Measurements from ENCODE around the gene SCN8A. TPM values are rescaled to one million over a fixed set of nuclear protein-coding genes. Genes with fewer than 3 reads are reported as not detected.

The SCN8A gene
- total and polyA plus RNA-seq, 12 donors, result 0.01 to 1.6 (median 0.35) TPM; not detected in 1

GRCh38 chr12:51851413-51852124, 260.5 kb downstream of the SCN8A start:
- TF ChIP-seq CTCF (IDR thresholded peaks at IDR 0.05), result no peak
- peaks cover 2 to 34% (median 18%) of the 10 kb centered on the region in 7 donors for H3K27me3 ChIP-seq
- no peaks in the 10 kb centered on the region for H3K9me3 ChIP-seq
- H3K4me3 ChIP-seq, result peak overlapping the region in 1 of 10 donors; percentile 16
- H3K36me3 ChIP-seq, result no peaks in the 10 kb centered on the region
- ATAC-seq (peak in 6 of 8 donors; percentile 15 to 46 (median 29)), DNase-seq (no peak)
- H3K27ac ChIP-seq, result peak overlapping the region; percentile 5 to 85 (median 70)
- peaks cover 15 to 69% (median 45%) of the 10 kb centered on the region in 9 donors for H3K4me1 ChIP-seq
- 61 to 66% methylated on average over 8 of the region's 8 CpGs for WGBS, 2 donors
- intact Hi-C loops (cut with DNase I), result no loop called here

- H3K27me3 ChIP-seq, result peaks cover 0 to 24% (median 8%) of the 10 kb centered on the region in 7 donors
- no peak for TF ChIP-seq CTCF (IDR thresholded peaks at IDR 0.05)
- H3K4me1 ChIP-seq, result peaks cover 9 to 60% (median 36%) of the 10 kb centered on the region in 9 donors
- H3K4me3 ChIP-seq, result no peak overlapping the region
- ATAC-seq, result no peak
- H3K36me3 ChIP-seq, result no peaks in the 10 kb centered on the region
- intact Hi-C loops (cut with DNase I), result no loop called here
- H3K27ac ChIP-seq, result peak overlapping the region in 7 of 10 donors; percentile 42 to 85 (median 78)
- no peak for DNase-seq
- 87 to 91% methylated on average over 5 of the region's 5 CpGs for WGBS, 2 donors
- H3K9me3 ChIP-seq, result no peaks in the 10 kb centered on the region
These were observed 261.5 kb downstream of the SCN8A start for GRCh38 chr12:51852404-51853137.

- peaks cover 4 to 37% (median 18%) of the 10 kb centered on the region in 9 donors for H3K4me1 ChIP-seq
- ATAC-seq, result peak in 7 of 8 donors; percentile 51 to 79 (median 73)
- peak in 1 of 9 donors; percentile 4 for TF ChIP-seq CTCF (IDR thresholded peaks at IDR 0.05)
- intact Hi-C loops (cut with DNase I), result no loop called here
- H3K27me3 ChIP-seq, result peaks cover 0 to 12% (median 0%) of the 10 kb centered on the region in 7 donors
- 11 to 20% methylated on average over 21 of the region's 21 CpGs for WGBS, 2 donors
- DNase-seq, result peak; percentile 47 to 49
- no peaks in the 10 kb centered on the region for H3K9me3 ChIP-seq
- H3K27ac ChIP-seq, result peak overlapping the region in 6 of 10 donors; percentile 19 to 70 (median 44)
- H3K36me3 ChIP-seq, result no peaks in the 10 kb centered on the region
- H3K4me3 ChIP-seq, result peak overlapping the region in 9 of 10 donors; percentile 16 to 45 (median 37)
These were observed 264.8 kb downstream of the SCN8A start for GRCh38 chr12:51855586-51856428.

- intact Hi-C loops (cut with DNase I), result loop anchor here in 1 of 10 donors (5.0 kb wide), 1 partner anchor 439 kb away; the partner anchor contains the start of gene SLC4A8
- Histone ChIP-seq H3K36me3 (no peaks in the 10 kb centered on the region), H3K4me1 (peaks cover 0 to 25% (median 16%) of the 10 kb centered on the region in 9 donors), H3K9me3 (no peaks in the 10 kb centered on the region), H3K27ac (no peak overlapping the region), H3K4me3 (no peak overlapping the region), H3K27me3 (peaks cover 0 to 46% (median 30%) of the 10 kb centered on the region in 7 donors)
- TF ChIP-seq CTCF (IDR thresholded peaks at IDR 0.05), result no peak
- 92 to 97% methylated on average over 3 of the region's 3 CpGs for WGBS, 2 donors
- ATAC-seq, result no peak
- DNase-seq, result no peak
These were observed 270.0 kb downstream of the SCN8A start for GRCh38 chr12:51860986-51861385.

All from heart right ventricle (tissue), 16 donors.